ENCODE data around the gene LHFPL4.

LHFPL4 gene

GRCh38 chr3:9542182-9542581, 11.4 kb downstream of the LHFPL4 start:
- no peak for DNase-seq (ENCODE audit: low spot score)

GRCh38 chr3:9536212-9536611, 17.4 kb downstream of the LHFPL4 start:
- DNase-seq (ENCODE audit: low spot score) = no peak
- no peak overlapping the region for H3K4me3 ChIP-seq
- H3K27ac ChIP-seq = no peak overlapping the region
- no peak for TF ChIP-seq CTCF (IDR thresholded peaks at IDR 0.05)

More at GRCh38 chr3:9542182-9542581, 11.4 kb downstream of the LHFPL4 start:
- no peak overlapping the region for H3K27ac ChIP-seq
- H3K4me3 ChIP-seq = no peak overlapping the region
- no peak for TF ChIP-seq CTCF (IDR thresholded peaks at IDR 0.05)

GRCh38 chr3:9534429-9534828, 19.2 kb downstream of the LHFPL4 start:
- no peak for DNase-seq (ENCODE audit: low spot score)
- Histone ChIP-seq H3K27ac (no peak overlapping the region), H3K4me3 (no peak overlapping the region)
- TF ChIP-seq CTCF (IDR thresholded peaks at IDR 0.05) = no peak

GRCh38 chr3:9525078-9525477, 28.5 kb downstream of the LHFPL4 start:
- Histone ChIP-seq H3K27ac (no peak overlapping the region), H3K4me3 (no peak overlapping the region)
- DNase-seq (ENCODE audit: low spot score) = no peak
- TF ChIP-seq CTCF (IDR thresholded peaks at IDR 0.05) = no peak

GRCh38 chr3:9514956-9515355, 38.7 kb downstream of the LHFPL4 start:
- Histone ChIP-seq H3K4me3 (no peak overlapping the region), H3K27ac (no peak overlapping the region)
- DNase-seq (ENCODE audit: low spot score) = no peak
- no peak for TF ChIP-seq CTCF (IDR thresholded peaks at IDR 0.05)

- no peak for DNase-seq (ENCODE audit: low spot score)
- TF ChIP-seq CTCF (IDR thresholded peaks at IDR 0.05) = no peak
- H3K4me3 ChIP-seq = no peak overlapping the region
These were observed 39.3 kb downstream of the LHFPL4 start for GRCh38 chr3:9514306-9514705.

GRCh38 chr3:9512456-9513045, 41.1 kb downstream of the LHFPL4 start:
- TF ChIP-seq CTCF (IDR thresholded peaks at IDR 0.05) = no peak
- DNase-seq (ENCODE audit: low spot score) = no peak
- no peak overlapping the region for H3K27ac ChIP-seq
- no peak overlapping the region for H3K4me3 ChIP-seq

More at GRCh38 chr3:9514306-9514705, 39.3 kb downstream of the LHFPL4 start:
- no peak overlapping the region for H3K27ac ChIP-seq

Data from coronary artery (tissue), 2 donors.